ENCODE data around the gene ZMYND12. TPM values are rescaled to one million over a fixed set of nuclear protein-coding genes. Genes with fewer than 3 reads are reported as not detected.
"Not testable (repeated sequence)": the region's sequence is repeated elsewhere in the genome, so short reads cannot be mapped to it uniquely, and the experiment has no call there.

The ZMYND12 gene, protein sequence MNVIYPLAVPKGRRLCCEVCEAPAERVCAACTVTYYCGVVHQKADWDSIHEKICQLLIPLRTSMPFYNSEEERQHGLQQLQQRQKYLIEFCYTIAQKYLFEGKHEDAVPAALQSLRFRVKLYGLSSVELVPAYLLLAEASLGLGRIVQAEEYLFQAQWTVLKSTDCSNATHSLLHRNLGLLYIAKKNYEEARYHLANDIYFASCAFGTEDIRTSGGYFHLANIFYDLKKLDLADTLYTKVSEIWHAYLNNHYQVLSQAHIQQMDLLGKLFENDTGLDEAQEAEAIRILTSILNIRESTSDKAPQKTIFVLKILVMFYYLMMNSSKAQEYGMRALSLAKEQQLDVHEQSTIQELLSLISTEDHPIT
- total RNA-seq (1 to 10 TPM in 1 of 5 donors, under 1 TPM in 3, not detected in 1; 0.26 to 1.3 (median 0.68) TPM), total RNA-seq (0 to 2.5 (median 0.47) reads per million in 29 experiments)
- 1.2 TPM for total RNA-seq (2013)

DNA sequence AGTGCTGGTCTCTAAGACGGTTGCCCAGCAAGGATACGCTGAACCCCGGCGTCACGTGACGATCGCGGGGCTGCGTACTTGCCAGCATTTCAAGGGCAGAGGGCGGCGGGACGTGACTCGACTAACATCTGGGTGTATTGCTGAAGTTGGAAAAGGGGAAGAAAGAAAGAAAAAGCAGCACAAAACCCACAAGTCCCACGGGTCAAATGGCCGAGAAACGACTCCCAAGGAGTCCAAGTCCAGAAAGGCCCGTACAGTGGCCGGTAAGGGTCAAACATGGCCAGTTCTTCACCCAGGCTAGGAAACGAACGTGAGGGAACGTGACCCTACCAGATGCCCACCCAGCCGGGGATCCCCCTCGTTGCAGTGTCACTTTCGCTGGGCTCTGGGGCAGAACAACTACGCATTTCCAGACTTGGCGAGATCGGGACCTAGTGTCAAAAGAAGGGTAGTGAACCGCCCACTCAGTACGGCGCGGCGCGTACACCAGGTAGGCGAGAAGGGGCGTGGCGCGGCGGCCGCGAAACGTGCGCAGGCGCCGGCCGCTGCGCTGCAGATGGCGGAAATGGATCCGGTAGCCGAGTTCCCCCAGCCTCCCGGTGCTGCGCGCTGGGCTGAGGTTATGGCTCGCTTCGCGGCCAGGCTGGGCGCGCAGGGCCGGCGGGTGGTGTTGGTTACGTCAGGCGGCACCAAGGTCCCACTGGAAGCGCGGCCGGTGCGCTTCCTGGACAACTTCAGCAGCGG, at the start of gene ZMYND12, which contains the start of gene PPCS:
ZMYND12 (minus strand) TSS at position 13 of the 744 bp plus-strand sequence. CDS start 25 bp downstream, outside the sequence.
PPCS (plus strand) TSS at position 534 of the 744 bp plus-strand sequence; CDS start at position 557, 23 bp downstream.
- H3K27me3 ChIP-seq (replicated peaks in 1 of 2; ENCODE audit: control insufficient read depth in 2 of 2, extremely low read depth in 1 of 2, insufficient read depth in 2 of 2, low read length in 1 of 2): no peaks in the 10 kb centered on the region
- H3K4me1 Mint-ChIP-seq: peaks cover 41 to 48% (median 45%) of the 10 kb centered on the region in 3 donors
- under 1% methylated on average over 58 of the region's 66 CpGs for WGBS (ENCODE audit: insufficient coverage)
- CTCF ChIA-PET: no interaction called here
- no peaks in the 10 kb centered on the region for H3K9me3 ChIP-seq
- no peaks in the 10 kb centered on the region for H3K27me3 Mint-ChIP-seq
- no peaks in the 10 kb centered on the region for H3K9me3 Mint-ChIP-seq
- H3K4me3 Mint-ChIP-seq: peak within 1 kb of the TSS; percentile 92 to 98 (median 94)
- DNase-seq (peak; percentile 77 to 97 (median 91)), ATAC-seq (replicated peaks in 1 of 4) (peak; percentile 91 to 96 (median 93))
- peaks cover 13 to 23% of the 10 kb centered on the region in 2 experiments for H3K4me1 ChIP-seq (ENCODE audit: control insufficient read depth in 1 of 2, extremely low read depth in 1 of 2, insufficient read depth in 2 of 2, low read length in 2 of 2)
- peak within 1 kb of the TSS; percentile 97 to 98 for H3K27ac Mint-ChIP-seq
- peaks cover 36% of the 10 kb centered on the region for H3K36me3 Mint-ChIP-seq
- peak within 1 kb of the TSS; percentile 95 for H3K27ac ChIP-seq (ENCODE audit: low read length)
- peak within 1 kb of the TSS; percentile 85 to 100 for H3K4me3 ChIP-seq (ENCODE audit: control insufficient read depth in 1 of 2, extremely low read depth in 1 of 2, low read length in 1 of 2)
- peaks cover 0 to 32% of the 10 kb centered on the region in 2 donors for H3K36me3 ChIP-seq (ENCODE audit: control insufficient read depth in 2 of 2, extremely low read depth in 1 of 2, insufficient read depth in 1 of 2, low read length in 1 of 2)
- POLR2A ChIA-PET: no interaction called here

DNA sequence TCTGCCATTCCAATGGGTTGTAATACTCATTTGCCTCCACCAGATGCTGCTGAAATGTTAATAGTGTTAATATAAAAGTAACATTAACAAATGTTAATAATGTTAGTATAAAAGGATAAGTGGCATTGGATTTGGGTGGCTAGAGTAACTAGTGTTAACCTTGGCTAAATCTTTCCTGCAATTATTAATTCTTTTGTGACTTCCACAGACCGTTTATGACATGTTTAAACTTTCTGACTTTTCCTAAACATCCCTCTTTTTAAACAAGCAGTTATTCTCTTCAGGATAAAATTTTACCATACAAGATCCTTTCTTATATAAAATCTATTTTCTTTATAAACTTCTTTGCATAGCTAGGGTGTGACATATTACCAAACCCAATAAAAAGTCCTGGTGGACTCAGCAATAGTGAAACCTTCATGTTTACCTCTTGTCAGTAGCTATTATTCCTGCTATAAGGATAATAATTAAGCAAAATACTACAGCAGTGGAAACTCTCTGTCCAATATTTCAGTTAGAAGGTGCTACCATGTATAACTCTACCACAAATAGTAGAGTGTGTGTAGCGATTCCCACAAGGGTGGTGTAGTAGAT, 48.8 kb upstream of the ZMYND12 start:
- H3K4me3 ChIP-seq (ENCODE audit: control insufficient read depth in 1 of 2, extremely low read depth in 1 of 2, low read length in 1 of 2): no peak overlapping the region
- Mint-ChIP-seq H3K9me3 (peaks cover under 1 to 22% (median 10%) of the 10 kb centered on the region in 3 donors), H3K27ac (no peak overlapping the region), H3K4me1 (no peaks in the 10 kb centered on the region), H3K36me3 (peaks cover 52% of the 10 kb centered on the region), H3K4me3 (no peak overlapping the region), H3K27me3 (no peaks in the 10 kb centered on the region)
- H3K27me3 ChIP-seq (replicated peaks in 1 of 2; ENCODE audit: control insufficient read depth in 2 of 2, extremely low read depth in 1 of 2, insufficient read depth in 2 of 2, low read length in 1 of 2): no peaks in the 10 kb centered on the region
- ATAC-seq (replicated peaks in 1 of 4) (no peak), DNase-seq (no peak)
- ChIA-PET POLR2A (no interaction called here), CTCF (no interaction called here)
- H3K27ac ChIP-seq (ENCODE audit: low read length): no peak overlapping the region
- H3K9me3 ChIP-seq: peaks cover 8% of the 10 kb centered on the region
- no CpG with 5 or more reads among the region's 2 CpGs for WGBS (ENCODE audit: insufficient coverage)
- H3K4me1 ChIP-seq (ENCODE audit: control insufficient read depth in 1 of 2, extremely low read depth in 1 of 2, insufficient read depth in 2 of 2, low read length in 2 of 2): no peaks in the 10 kb centered on the region
- H3K36me3 ChIP-seq (ENCODE audit: control insufficient read depth in 2 of 2, extremely low read depth in 1 of 2, insufficient read depth in 1 of 2, low read length in 1 of 2): peaks cover 0 to 7% of the 10 kb centered on the region in 2 donors

DNA sequence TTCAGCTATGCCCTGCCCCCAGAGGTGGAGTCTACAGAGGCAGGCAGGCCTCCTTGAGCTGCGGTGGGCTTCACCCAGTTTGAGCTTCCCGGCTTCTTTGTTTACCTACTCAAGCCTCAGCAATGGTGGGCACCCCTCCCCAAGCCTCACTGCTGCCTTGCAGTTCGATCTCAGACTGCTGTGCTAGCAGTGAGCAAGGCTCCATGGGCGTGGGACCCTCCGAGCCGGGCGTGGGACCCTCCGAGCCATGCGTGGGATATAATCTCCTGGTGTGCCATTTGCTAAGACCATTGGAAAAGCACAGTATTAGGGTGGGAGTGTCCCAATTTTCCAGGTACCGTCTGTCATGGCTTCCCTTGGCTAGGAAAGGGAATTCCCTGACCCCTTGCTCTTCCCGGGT, 46.2 kb upstream of the ZMYND12 start:
- H3K27ac Mint-ChIP-seq; POLR2A ChIA-PET; H3K36me3 ChIP-seq (ENCODE audit: control insufficient read depth in 2 of 2, extremely low read depth in 1 of 2, insufficient read depth in 1 of 2, low read length in 1 of 2): not testable (repeated sequence)

DNA sequence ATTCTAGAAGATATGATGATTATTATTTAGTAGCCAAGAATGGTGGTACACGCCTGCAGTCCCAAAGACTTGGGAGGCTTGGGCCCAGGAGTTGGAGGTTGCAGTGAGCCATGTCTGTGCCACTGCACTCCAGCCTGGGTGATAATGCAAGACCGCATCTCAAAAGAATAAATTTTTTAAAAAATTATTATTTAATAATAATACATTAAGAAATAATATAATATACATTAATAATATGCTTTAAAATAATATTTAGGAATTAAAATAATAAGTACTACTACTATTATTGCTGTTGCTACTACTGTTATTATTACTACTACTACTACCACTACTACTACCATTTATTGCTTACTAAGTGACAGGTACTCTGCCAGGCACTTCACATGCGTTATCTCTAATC, 34.4 kb upstream of the ZMYND12 start:
- H3K4me1 ChIP-seq (ENCODE audit: control insufficient read depth in 1 of 2, extremely low read depth in 1 of 2, insufficient read depth in 2 of 2, low read length in 2 of 2): no peaks in the 10 kb centered on the region
- POLR2A ChIA-PET: no interaction called here

More for the DNA sequence above, 46.2 kb upstream of the ZMYND12 start:
- CTCF ChIA-PET; H3K4me1 ChIP-seq (ENCODE audit: control insufficient read depth in 1 of 2, extremely low read depth in 1 of 2, insufficient read depth in 2 of 2, low read length in 2 of 2); H3K9me3 ChIP-seq; ATAC-seq (replicated peaks in 1 of 4); H3K27ac ChIP-seq (ENCODE audit: low read length); H3K27me3 ChIP-seq (replicated peaks in 1 of 2; ENCODE audit: control insufficient read depth in 2 of 2, extremely low read depth in 1 of 2, insufficient read depth in 2 of 2, low read length in 1 of 2); H3K4me3 ChIP-seq (ENCODE audit: control insufficient read depth in 1 of 2, extremely low read depth in 1 of 2, low read length in 1 of 2); DNase-seq; H3K4me1 Mint-ChIP-seq; H3K4me3 Mint-ChIP-seq; H3K27me3 Mint-ChIP-seq: not testable (repeated sequence)
- WGBS (ENCODE audit: insufficient coverage): 92% methylated on average over 5 of the region's 11 CpGs
- peaks cover 48% of the 10 kb centered on the region for H3K36me3 Mint-ChIP-seq
- peaks cover 0 to 16% (median 4%) of the 10 kb centered on the region in 3 donors for H3K9me3 Mint-ChIP-seq

DNA sequence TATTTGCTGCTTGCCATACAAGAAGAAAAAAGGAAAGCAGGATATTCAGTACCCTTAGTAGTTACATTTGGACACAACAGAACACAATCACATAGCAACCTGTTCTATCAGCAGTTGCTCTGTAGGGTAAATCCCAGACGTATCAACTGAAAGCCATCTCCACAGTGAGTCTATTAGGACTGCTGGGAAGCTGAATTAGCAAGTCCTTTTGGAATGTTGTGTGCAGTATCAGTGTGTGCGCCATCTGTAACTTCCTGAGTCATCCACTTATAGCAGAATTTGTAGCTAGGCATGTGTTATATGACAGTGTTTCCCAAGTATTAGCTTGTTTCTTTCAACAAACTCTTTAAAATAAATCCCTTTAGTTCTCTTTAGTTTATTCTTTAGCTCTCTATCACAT, 28.6 kb upstream of the ZMYND12 start:
- POLR2A ChIA-PET: interaction anchor here (0.6 to 0.7 kb wide), 2 partner anchors 21 to 49 kb away, joined by 6 to 12 read pairs; partner anchors contain the start of gene CCDC30 (in 1 of the 2)
- no peaks in the 10 kb centered on the region for H3K27me3 Mint-ChIP-seq
- CTCF ChIA-PET: no interaction called here
- H3K27me3 ChIP-seq (replicated peaks in 1 of 2; ENCODE audit: control insufficient read depth in 2 of 2, extremely low read depth in 1 of 2, insufficient read depth in 2 of 2, low read length in 1 of 2): no peaks in the 10 kb centered on the region
- no CpG with 5 or more reads among the region's 2 CpGs for WGBS (ENCODE audit: insufficient coverage)
- H3K27ac ChIP-seq (ENCODE audit: low read length): no peak overlapping the region
- no peaks in the 10 kb centered on the region for H3K9me3 Mint-ChIP-seq
- no peak overlapping the region for H3K27ac Mint-ChIP-seq
- no peaks in the 10 kb centered on the region for H3K4me1 Mint-ChIP-seq
- ATAC-seq (replicated peaks in 1 of 4): no peak
- no peak for DNase-seq
- no peak overlapping the region for H3K4me3 ChIP-seq (ENCODE audit: control insufficient read depth in 1 of 2, extremely low read depth in 1 of 2, low read length in 1 of 2)
- H3K4me3 Mint-ChIP-seq: no peak overlapping the region
- H3K4me1 ChIP-seq (ENCODE audit: control insufficient read depth in 1 of 2, extremely low read depth in 1 of 2, insufficient read depth in 2 of 2, low read length in 2 of 2): no peaks in the 10 kb centered on the region
- no peaks in the 10 kb centered on the region for H3K36me3 ChIP-seq (ENCODE audit: control insufficient read depth in 2 of 2, extremely low read depth in 1 of 2, insufficient read depth in 1 of 2, low read length in 1 of 2)
- H3K9me3 ChIP-seq: no peaks in the 10 kb centered on the region
- peaks cover 23% of the 10 kb centered on the region for H3K36me3 Mint-ChIP-seq

More for the DNA sequence above, 34.4 kb upstream of the ZMYND12 start:
- H3K9me3 Mint-ChIP-seq: peaks cover 0 to 4% (median 0%) of the 10 kb centered on the region in 3 donors
- Histone ChIP-seq H3K36me3 (ENCODE audit: control insufficient read depth in 2 of 2, extremely low read depth in 1 of 2, insufficient read depth in 1 of 2, low read length in 1 of 2) (no peaks in the 10 kb centered on the region), H3K4me3 (ENCODE audit: control insufficient read depth in 1 of 2, extremely low read depth in 1 of 2, low read length in 1 of 2) (no peak overlapping the region), H3K9me3 (no peaks in the 10 kb centered on the region), H3K27ac (ENCODE audit: low read length) (no peak overlapping the region), H3K27me3 (replicated peaks in 1 of 2; ENCODE audit: control insufficient read depth in 2 of 2, extremely low read depth in 1 of 2, insufficient read depth in 2 of 2, low read length in 1 of 2) (no peaks in the 10 kb centered on the region)
- CTCF ChIA-PET: no interaction called here
- no CpG with 5 or more reads among the region's 3 CpGs for WGBS (ENCODE audit: insufficient coverage)
- no peaks in the 10 kb centered on the region for H3K4me1 Mint-ChIP-seq
- no peak for DNase-seq
- ATAC-seq (replicated peaks in 1 of 4): no peak
- H3K27me3 Mint-ChIP-seq: no peaks in the 10 kb centered on the region
- H3K36me3 Mint-ChIP-seq: peaks cover 25% of the 10 kb centered on the region
- H3K27ac Mint-ChIP-seq: no peak overlapping the region
- H3K4me3 Mint-ChIP-seq: no peak overlapping the region

DNA sequence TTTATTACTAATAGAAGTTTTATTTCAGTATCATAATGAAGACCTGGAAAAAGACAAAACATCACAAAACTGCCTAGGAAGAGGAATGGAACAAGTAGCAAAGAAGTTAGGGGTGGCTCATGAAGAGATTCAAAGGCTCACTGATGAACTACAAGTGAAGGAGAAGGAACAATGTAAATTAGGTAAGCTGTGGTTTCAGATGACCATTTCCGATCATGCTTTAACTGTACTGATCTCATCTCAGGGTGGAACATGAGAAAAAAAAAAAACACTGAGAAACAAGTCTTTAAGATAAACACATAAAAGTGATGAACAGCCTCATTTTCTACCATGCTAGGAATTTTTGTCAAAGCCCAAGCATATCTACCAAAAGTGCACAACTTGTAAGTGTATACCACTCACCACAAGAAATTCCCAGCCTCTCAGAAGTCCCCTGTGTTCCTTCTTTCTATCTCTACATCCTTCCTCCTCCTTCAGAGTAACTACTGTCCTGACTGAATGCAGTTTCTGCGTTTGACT, 26.9 kb upstream of the ZMYND12 start:
- no peaks in the 10 kb centered on the region for H3K36me3 ChIP-seq (ENCODE audit: control insufficient read depth in 2 of 2, extremely low read depth in 1 of 2, insufficient read depth in 1 of 2, low read length in 1 of 2)
- no peaks in the 10 kb centered on the region for H3K27me3 ChIP-seq (replicated peaks in 1 of 2; ENCODE audit: control insufficient read depth in 2 of 2, extremely low read depth in 1 of 2, insufficient read depth in 2 of 2, low read length in 1 of 2)
- no CpG with 5 or more reads among the region's 2 CpGs for WGBS (ENCODE audit: insufficient coverage)
- DNase-seq: no peak
- no peak for ATAC-seq (replicated peaks in 1 of 4)
- ChIA-PET POLR2A (no interaction called here), CTCF (no interaction called here)
- Mint-ChIP-seq H3K9me3 (no peaks in the 10 kb centered on the region), H3K4me1 (no peaks in the 10 kb centered on the region), H3K4me3 (no peak overlapping the region), H3K27me3 (no peaks in the 10 kb centered on the region), H3K27ac (no peak overlapping the region), H3K36me3 (peaks cover 23% of the 10 kb centered on the region)
- H3K27ac ChIP-seq (ENCODE audit: low read length): no peak overlapping the region
- H3K4me1 ChIP-seq (ENCODE audit: control insufficient read depth in 1 of 2, extremely low read depth in 1 of 2, insufficient read depth in 2 of 2, low read length in 2 of 2): no peaks in the 10 kb centered on the region
- no peaks in the 10 kb centered on the region for H3K9me3 ChIP-seq
- no peak overlapping the region for H3K4me3 ChIP-seq (ENCODE audit: control insufficient read depth in 1 of 2, extremely low read depth in 1 of 2, low read length in 1 of 2)
